Type B pancreatic cell (in vitro differentiated cells): ENCODE measurements around the gene PFDN2. TPM values are rescaled to one million over a fixed set of nuclear protein-coding genes. Genes with fewer than 3 reads are reported as not detected.

Experiments
- DNase-seq: peaks from one replicate; pipeline ENCODE4 v3.0.0; 2021; ENCODE audit warnings: mixed read lengths; ENCODE audit not compliant: unreplicated experiment; ENCODE audit errors: extremely low spot score
- H3K27ac Mint-ChIP-seq: 2 replicates; pipeline ENCODE4 v1.8.0; 2021; ENCODE audit warnings: mild to moderate bottlenecking, mixed read lengths
- H3K27me3 Mint-ChIP-seq: 2 replicates; pipeline ENCODE4 v1.8.0; 2021; ENCODE audit warnings: mixed read lengths
- H3K36me3 Mint-ChIP-seq: 2 replicates; pipeline ENCODE4 v1.8.0; 2021; ENCODE audit warnings: mixed read lengths
- H3K4me1 Mint-ChIP-seq: one replicate; pipeline ENCODE4 v1.8.0; 2021; ENCODE audit warnings: mixed read lengths; ENCODE audit not compliant: unreplicated experiment
- H3K4me3 Mint-ChIP-seq: 2 replicates; pipeline ENCODE4 v1.8.0; 2021; ENCODE audit warnings: mild to moderate bottlenecking, mixed read lengths
- H3K9me3 Mint-ChIP-seq: 2 replicates; pipeline ENCODE4 v1.8.0; 2021; ENCODE audit warnings: mixed read lengths
- CTCF ChIP-seq: fragments of 200-600 bp; sonication (generic); conservative IDR thresholded peaks from 2 replicates; pipeline ENCODE4 v1.5.0; 2021; ENCODE audit warnings: antibody characterized with exemption, mild to moderate bottlenecking
- total RNA-seq: library from RNA; stranded (reverse); gene quantifications from 2 replicates; pipeline ENCODE4 v1.2.1, GENCODE V29; 2021; ENCODE audit warnings: low replicate concordance

Gene PFDN2
- total RNA-seq, 1 donor from 2014 or later, result 50.9 TPM

- no peak for DNase-seq
- H3K9me3 Mint-ChIP-seq, result no peaks in the 10 kb centered on the region
- no peaks in the 10 kb centered on the region for H3K27me3 Mint-ChIP-seq
- H3K36me3 Mint-ChIP-seq, result peaks cover 15% of the 10 kb centered on the region
- H3K4me1 Mint-ChIP-seq, result peaks cover 25% of the 10 kb centered on the region
- TF ChIP-seq CTCF, result no peak
- H3K4me3 Mint-ChIP-seq, result peak overlapping the region; percentile 82
- H3K27ac Mint-ChIP-seq, result peak overlapping the region; percentile 97
These were observed 36.3 kb downstream of the PFDN2 start for GRCh38 chr1:161081519-161081918.

- H3K27me3 Mint-ChIP-seq, result no peaks in the 10 kb centered on the region
- H3K36me3 Mint-ChIP-seq, result peaks cover 15% of the 10 kb centered on the region
- H3K4me3 Mint-ChIP-seq, result peak overlapping the region; percentile 82
- H3K27ac Mint-ChIP-seq, result peak overlapping the region; percentile 97
- no peak for TF ChIP-seq CTCF
- H3K9me3 Mint-ChIP-seq, result no peaks in the 10 kb centered on the region
- H3K4me1 Mint-ChIP-seq, result peaks cover 25% of the 10 kb centered on the region
- no peak for DNase-seq
These were observed 37.1 kb downstream of the PFDN2 start for GRCh38 chr1:161080441-161081405.

GRCh38 chr1:161079436-161080110, 38.3 kb downstream of the PFDN2 start:
- H3K27ac Mint-ChIP-seq, result peak overlapping the region; percentile 97
- DNase-seq, result no peak
- no peak for TF ChIP-seq CTCF
- peaks cover 25% of the 10 kb centered on the region for H3K4me1 Mint-ChIP-seq
- peaks cover 15% of the 10 kb centered on the region for H3K36me3 Mint-ChIP-seq
- no peaks in the 10 kb centered on the region for H3K27me3 Mint-ChIP-seq
- H3K4me3 Mint-ChIP-seq, result peak overlapping the region; percentile 50
- H3K9me3 Mint-ChIP-seq, result no peaks in the 10 kb centered on the region

- H3K27ac Mint-ChIP-seq, result no peak overlapping the region
- H3K27me3 Mint-ChIP-seq, result no peaks in the 10 kb centered on the region
- no peak for TF ChIP-seq CTCF
- DNase-seq, result no peak
- no peaks in the 10 kb centered on the region for H3K9me3 Mint-ChIP-seq
- peaks cover 15% of the 10 kb centered on the region for H3K36me3 Mint-ChIP-seq
- peaks cover 11% of the 10 kb centered on the region for H3K4me1 Mint-ChIP-seq
- H3K4me3 Mint-ChIP-seq, result no peak overlapping the region
These were observed 40.4 kb downstream of the PFDN2 start for GRCh38 chr1:161077426-161077825.

- Mint-ChIP-seq H3K36me3 (peaks cover 19% of the 10 kb centered on the region), H3K4me1 (peaks cover 11% of the 10 kb centered on the region), H3K9me3 (no peaks in the 10 kb centered on the region), H3K4me3 (peak overlapping the region; percentile 55), H3K27me3 (no peaks in the 10 kb centered on the region), H3K27ac (peak overlapping the region; percentile 86)
- TF ChIP-seq CTCF, result no peak
- DNase-seq, result no peak
These were observed 41.4 kb downstream of the PFDN2 start for GRCh38 chr1:161076410-161076809.
